Breast epithelium (tissue), 3 donors: ENCODE data around the gene GLIS2.

Experiments
- CTCF ChIP-seq, 3 donors: fragments of 450-650 bp; IDR thresholded peaks; one replicate each; pipeline ENCODE4 v1.5.1; 2016 to 2017; ENCODE audit warnings: antibody characterized with exemption in 3 of 3, mild to moderate bottlenecking in 3 of 3, moderate library complexity in 3 of 3
- POLR2A ChIP-seq: fragments of 450-650 bp; IDR thresholded peaks from one replicate; pipeline ENCODE4 v1.6.1; 2016; ENCODE audit warnings: antibody characterized with exemption, mild to moderate bottlenecking, moderate library complexity
- POLR2AphosphoS5 ChIP-seq, 3 donors: sonication (generic); formaldehyde crosslinking; IDR thresholded peaks; one replicate each; pipeline ENCODE4 v1.6.1; 2017; ENCODE audit warnings: antibody characterized with exemption in 3 of 3

GRCh38 chr16:4361944-4362311 is 46.1 kb downstream of the GLIS2 start:
- TF ChIP-seq POLR2AphosphoS5 (IDR thresholded peaks at IDR 0.05) (no peak), CTCF (IDR thresholded peaks at IDR 0.05) (no peak), POLR2A (no peak)
